ENCODE results near the gene GBF1.

GBF1 gene

DNA sequence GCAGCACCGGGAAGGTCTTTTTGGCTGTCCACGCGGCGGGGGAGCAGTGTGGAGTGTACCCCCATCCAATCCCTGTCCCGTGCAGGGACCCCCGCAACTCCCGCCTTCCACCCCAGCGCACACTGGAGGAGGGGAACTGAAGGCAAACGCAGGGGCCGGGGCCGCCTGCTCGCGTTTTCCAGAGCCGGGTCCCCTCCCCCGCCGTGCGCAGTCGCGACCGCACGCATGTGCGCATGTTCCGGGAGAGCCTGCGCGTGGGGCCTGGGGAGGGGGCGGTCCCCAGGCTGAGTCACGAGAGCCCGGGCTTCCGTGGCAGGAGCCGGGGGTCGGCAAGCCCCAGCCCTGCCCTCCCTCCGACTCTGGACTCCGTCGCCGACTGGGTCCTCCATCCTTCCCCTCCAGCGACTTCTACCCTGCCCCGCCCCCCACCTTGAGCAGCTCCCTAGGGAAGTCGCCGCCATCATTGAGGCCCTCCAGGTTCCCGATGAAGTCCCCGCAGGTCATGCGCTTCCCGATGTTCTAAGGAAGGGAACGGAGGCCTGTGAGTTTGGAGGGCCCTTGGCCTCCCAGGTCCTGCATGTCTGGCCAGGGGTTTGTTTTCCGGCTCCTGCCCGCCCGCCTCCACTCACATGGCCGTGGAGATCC lies 165.2 kb downstream of the GBF1 start:
- DNase-seq, result no peak

GRCh38 chr10:102411341-102412255 lies 166.3 kb downstream of the GBF1 start:
- no peak for DNase-seq

DNA sequence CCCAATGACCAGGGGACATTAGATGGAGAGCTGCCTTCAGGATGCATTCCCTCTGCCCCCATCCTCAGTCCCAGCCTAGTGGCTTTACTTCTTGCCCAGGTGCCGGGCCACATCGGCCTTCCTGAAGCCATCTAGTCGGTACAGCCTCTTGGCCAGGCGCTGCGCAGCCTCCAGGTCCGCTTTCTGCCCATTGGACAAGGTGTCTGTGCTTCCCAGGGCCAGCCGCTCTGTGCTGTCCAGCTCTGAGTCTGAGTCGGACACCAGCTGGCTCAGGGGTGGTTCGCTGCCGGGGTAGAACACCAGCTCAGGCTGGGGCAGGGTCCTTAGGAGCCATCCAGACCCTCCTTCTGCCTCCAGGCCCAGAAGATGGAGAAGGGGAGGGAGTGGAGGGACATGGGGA lies 167.0 kb downstream of the GBF1 start:
- no peak for DNase-seq

DNA sequence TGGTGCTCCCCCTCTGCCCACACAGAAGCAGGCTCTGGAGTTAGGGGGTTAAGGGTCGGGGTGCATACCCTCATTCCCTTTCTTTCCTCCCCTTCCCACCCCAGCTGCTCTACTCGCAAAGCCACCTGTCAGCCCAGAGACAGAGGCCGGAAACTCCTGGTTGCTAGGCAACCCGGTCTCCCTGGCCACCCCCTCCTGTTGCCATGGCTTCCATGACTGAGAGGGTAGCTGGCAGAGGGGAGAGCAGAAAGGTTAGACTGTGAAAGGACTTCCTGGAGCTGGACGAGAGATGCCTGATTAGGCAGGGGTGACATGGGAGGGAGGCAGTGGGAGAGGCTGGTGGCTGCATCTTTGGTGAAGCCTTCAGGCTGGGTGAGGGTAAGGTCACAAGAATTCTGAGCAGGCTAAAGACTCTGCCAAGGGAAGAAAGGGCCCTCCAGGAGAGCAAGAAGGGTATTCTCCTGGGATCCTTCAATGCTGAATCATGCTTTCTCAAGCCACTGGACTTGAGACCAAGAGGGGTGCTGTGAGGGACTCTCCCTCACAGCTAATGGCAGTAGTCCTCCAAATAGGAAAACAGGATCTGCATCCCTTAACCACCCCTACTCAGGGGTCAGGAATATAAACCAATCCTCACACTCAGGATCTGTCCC lies 167.8 kb downstream of the GBF1 start:
- no peak for DNase-seq

- no peak for DNase-seq
Observed at GRCh38 chr10:102413806-102414561, 168.7 kb downstream of the GBF1 start.

DNA sequence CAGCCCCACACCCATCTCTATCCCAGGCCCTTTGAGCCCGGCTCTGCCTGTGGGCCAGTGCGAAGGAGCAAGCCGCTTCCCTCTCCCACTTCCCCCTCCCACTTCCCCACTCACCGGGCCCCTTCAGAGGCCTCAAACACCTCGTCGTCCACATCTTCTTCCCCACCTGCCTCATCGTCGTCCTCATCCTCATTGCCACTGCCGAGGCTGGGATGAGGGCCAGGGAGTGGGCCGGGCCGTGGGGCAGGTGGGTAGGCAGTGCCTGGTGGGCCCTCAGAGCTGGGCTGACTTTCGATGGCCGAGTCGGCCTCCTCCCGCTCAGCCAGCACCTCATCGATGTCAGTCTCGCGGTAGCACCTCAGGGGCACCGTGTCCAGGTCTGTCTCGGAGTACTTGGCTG lies 169.4 kb downstream of the GBF1 start:
- DNase-seq, result no peak

- no peak for DNase-seq
Observed at GRCh38 chr10:102416283-102416682, 171.0 kb downstream of the GBF1 start.

DNA sequence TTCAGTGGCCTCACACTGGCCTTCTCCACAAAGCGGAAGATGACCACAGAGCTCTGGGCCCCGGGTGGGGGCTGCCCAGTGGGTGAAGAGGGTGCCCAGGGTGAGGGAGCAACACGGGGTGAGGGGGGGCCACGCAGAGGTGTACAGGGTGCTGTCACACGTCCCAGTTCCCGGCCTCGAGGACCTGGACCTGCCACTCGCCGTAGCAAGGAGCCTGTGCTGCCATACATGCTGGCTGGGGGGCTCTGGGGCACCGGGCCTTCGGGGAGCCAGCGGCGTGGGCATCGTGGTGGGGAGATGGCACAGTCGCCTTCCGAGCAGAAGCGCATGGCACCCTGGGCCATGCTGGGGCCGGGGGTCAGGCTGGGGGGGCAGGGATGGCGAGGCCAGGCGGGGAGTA lies 171.4 kb downstream of the GBF1 start:
- no peak for DNase-seq

GRCh38 chr10:102418622-102419268 lies 173.4 kb downstream of the GBF1 start, which contains the start of gene PSD:
Gene PSD, minus strand, starts transcription at chr10:102418785. Its CDS starts 1,747 bp downstream, at chr10:102417038.
- DNase-seq, result peak; percentile 13

GRCh38 chr10:102419269-102420180 lies 174.2 kb downstream of the GBF1 start:
- peak; percentile 8 for DNase-seq

GRCh38 chr10:102420181-102420713 lies 174.9 kb downstream of the GBF1 start:
- DNase-seq, result no peak

DNA sequence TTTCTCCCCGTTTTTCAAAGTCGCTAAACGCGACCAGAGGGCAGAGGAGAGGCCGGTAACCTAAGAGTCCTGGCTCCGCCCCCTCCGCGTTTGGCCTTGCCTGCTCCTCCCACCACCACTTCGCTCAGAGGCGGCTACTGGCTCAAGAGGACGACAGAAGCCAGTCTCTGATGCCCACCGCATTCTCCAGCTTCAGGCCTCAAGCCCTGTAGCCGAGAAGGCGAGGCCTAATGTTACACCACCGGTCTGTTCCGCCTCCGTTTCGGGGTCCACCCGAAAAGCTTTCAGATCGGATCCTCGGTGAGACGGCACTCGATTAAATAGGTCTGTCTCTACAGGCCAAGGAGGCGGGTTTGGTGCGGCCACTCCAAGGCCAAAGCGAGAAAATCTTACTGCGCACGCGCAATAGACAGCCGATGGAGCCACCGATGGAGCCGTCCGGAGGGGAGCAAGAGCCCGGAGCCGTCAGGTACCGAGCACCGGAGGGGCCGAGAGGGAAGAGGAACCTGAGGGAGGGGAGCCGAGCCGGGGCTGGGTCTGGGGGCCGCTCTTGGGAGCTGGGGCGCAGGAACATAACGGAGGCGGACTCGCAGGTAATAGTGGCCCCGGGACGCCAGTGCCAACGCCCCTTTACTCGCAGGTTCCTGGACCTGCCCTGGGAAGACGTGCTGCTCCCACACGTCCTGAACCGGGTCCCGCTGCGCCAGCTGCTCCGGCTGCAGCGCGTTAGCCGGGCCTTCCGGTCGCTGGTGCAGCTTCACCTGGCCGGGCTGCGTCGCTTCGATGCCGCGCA lies 175.6 kb downstream of the GBF1 start, which contains the start of gene FBXL15:
TSS of gene FBXL15 (plus strand) at position 123 of the 793 bp plus-strand sequence. CDS start at position 417, 294 bp downstream.
- peak; percentile 77 for DNase-seq

DNA sequence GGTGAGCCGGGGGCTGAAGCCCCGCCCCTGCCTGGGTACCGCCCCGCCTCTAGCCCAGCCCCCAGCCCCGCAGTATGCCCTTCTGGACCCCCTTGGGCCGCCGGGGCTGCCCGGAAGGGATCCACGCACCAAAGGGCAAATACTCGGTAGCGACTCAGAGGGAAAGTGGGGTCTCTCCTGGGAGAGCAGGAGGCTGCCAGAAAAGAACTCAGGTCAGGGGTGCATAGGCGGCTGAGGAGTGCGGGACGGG lies 176.1 kb downstream of the GBF1 start:
- DNase-seq, result no peak

DNA sequence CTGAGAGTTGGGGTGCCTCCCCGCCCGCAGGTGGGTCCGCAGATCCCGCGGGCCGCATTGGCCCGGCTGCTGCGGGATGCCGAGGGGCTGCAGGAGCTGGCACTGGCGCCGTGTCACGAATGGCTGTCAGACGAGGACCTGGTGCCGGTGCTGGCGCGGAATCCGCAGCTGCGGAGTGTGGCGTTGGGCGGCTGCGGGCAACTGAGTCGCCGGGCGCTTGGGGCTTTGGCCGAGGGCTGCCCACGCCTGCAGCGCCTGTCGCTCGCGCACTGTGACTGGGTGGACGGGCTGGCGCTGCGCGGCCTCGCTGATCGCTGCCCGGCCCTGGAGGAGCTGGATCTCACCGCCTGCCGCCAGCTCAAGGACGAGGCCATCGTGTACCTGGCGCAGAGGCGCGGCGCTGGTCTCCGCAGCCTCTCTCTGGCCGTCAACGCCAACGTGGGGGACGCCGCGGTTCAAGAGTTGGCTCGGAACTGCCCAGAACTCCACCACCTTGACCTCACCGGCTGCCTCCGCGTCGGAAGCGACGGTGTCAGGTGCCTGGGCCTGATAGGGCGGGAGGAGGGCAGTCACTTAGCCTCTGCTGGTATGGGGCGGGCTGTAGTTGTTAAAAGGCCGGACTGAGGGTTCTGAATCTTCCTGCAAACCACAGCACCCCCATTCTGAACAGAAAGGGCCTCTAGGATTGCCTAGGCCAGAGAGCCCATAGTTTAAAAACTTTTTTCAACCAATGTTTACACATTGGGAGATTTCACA lies 176.6 kb downstream of the GBF1 start:
- no peak for DNase-seq

DNA sequence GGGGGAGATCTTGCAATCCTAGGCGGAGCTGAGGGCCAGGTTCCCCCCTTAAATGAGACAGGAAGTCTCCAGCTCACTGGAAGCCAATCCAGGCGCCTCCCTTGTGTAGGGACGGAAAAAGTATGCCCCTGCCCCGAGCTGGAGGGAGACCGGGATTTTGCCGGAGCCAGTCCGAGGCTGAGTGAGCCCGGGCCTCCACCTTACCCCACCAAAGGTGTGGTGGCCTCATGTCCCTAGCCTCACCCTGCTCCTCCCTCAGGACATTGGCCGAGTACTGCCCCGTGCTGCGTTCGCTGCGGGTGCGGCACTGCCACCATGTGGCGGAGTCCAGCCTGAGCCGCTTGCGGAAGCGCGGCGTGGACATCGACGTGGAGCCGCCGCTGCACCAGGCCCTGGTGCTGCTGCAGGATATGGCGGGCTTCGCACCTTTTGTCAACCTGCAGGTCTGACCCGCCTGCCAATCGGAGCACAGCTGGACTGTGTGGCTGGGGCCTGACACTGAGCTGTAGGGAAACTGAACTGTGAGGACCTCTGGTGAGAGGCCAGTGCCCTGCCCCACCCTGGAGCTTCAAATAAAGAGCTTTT lies 177.3 kb downstream of the GBF1 start:
- no peak for DNase-seq

- DNase-seq, result no peak
Observed at GRCh38 chr10:102423372-102423968, 178.1 kb downstream of the GBF1 start.

DNA sequence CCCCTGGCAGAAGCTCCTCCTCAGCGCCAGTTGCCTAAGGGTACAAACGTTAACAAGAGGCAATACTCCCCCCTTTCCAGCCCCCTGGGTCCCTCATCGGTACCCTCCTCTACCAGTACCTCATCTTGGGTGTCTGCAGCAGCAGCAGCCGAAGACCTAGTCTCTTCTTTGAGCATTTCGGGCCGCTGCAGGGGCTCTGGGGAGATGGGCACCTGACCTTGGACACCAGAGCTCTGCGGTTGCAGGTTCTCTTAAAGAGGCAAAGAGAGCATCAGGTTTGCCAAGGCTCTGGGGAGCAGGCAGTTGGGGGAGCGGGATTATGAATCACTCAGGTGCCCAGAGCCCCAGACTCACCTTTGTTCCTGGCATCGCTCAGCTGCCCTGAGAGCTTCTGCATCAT lies 178.8 kb downstream of the GBF1 start:
- no peak for DNase-seq

GRCh38 chr10:102424916-102425315 lies 179.6 kb downstream of the GBF1 start:
- no peak for DNase-seq

DNA sequence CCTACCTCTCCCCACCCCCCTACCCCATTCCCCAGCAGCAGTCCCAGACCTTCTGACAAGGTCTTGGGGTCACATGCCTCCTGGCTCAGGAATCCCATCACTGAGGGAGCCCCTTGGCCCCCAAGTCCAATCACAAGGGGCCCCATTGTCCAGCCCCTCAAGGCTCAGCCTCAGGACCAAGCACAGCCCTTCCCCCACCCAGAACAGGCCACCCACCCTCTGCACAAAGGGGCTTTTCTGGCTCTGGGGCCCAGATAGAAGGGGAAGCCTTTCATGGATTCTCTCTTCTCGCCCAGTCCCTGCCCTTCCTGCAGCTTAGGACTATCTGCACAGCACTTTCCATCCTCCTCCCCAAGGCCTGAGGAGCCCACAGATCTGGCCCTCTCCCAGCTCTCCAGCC lies 180.1 kb downstream of the GBF1 start:
- DNase-seq, result no peak
